Measurements from ENCODE around the gene ADAM33. TPM values are rescaled to one million over a fixed set of nuclear protein-coding genes. Genes with fewer than 3 reads are reported as not detected.
A peak's percentile ranks its signal among the peaks of the same experiment; 100 is the strongest.

Gene ADAM33
- total RNA-seq, 1 experiment from 2014 or later: not detected

DNA sequence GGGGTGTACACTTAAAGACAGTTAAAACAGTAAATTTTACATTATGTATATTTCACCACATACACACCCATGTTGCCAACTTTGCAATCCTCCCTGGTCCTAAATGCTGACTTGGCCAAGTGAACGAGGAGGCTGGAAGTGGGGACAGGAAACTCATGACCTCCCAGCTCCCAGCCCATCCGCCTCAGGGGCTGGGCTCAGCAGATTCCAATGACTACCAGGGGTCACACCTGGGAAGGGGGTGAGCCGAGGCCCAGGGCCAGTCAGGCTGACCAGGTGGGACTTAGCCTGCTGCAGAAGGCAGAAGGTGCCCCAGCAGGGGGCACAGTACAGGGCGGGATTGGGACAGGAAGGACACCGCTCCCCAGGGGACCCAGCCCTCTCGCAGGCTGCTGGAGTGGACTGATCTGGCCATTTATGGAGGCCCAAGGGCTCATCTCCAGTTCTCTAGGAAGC, 28.2 kb upstream of the ADAM33 start:
- Histone ChIP-seq H3K4me2 (no peak overlapping the region), H3K4me3 (no peak overlapping the region), H3K9me3 (ENCODE audit: insufficient read depth, low read depth) (no peaks in the 10 kb centered on the region), H3K79me2 (ENCODE audit: low read depth) (no peaks in the 10 kb centered on the region), H3F3A (ENCODE audit: insufficient read depth, low read depth) (no peaks in the 10 kb centered on the region), H3K27ac (no peak overlapping the region), H3K36me3 (ENCODE audit: low read depth) (no peaks in the 10 kb centered on the region), H4K20me1 (ENCODE audit: insufficient read depth) (no peaks in the 10 kb centered on the region), H3K9me2 (ENCODE audit: insufficient read depth) (no peaks in the 10 kb centered on the region), H3K4me1 (replicated peaks; ENCODE audit: insufficient read depth) (no peaks in the 10 kb centered on the region), H2AFZ (no peak overlapping the region), H3K27me3 (ENCODE audit: insufficient read depth, low read depth) (no peaks in the 10 kb centered on the region)
- TF ChIP-seq EZH2 (IDR thresholded peaks at IDR 0.05; ENCODE audit: low read depth): no peak
- TF ChIP-seq, protein P1, sequence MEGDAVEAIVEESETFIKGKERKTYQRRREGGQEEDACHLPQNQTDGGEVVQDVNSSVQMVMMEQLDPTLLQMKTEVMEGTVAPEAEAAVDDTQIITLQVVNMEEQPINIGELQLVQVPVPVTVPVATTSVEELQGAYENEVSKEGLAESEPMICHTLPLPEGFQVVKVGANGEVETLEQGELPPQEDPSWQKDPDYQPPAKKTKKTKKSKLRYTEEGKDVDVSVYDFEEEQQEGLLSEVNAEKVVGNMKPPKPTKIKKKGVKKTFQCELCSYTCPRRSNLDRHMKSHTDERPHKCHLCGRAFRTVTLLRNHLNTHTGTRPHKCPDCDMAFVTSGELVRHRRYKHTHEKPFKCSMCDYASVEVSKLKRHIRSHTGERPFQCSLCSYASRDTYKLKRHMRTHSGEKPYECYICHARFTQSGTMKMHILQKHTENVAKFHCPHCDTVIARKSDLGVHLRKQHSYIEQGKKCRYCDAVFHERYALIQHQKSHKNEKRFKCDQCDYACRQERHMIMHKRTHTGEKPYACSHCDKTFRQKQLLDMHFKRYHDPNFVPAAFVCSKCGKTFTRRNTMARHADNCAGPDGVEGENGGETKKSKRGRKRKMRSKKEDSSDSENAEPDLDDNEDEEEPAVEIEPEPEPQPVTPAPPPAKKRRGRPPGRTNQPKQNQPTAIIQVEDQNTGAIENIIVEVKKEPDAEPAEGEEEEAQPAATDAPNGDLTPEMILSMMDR (conservative IDR thresholded peaks at IDR 0.05): no peak
- no TSS peak for BruUV-seq (replicated peaks)
- intact Hi-C loops (cut with micrococcal nuclease; ENCODE audit: unreplicated experiment): loop anchor here (1.0 to 10.0 kb wide), 2 partner anchors 34 to 135 kb away; partner anchors contain the start of gene MAVS
- no peak for DNase-seq
- ChIA-PET POLR2A (ENCODE audit: unreplicated experiment) (interaction anchor here (0.7 kb wide), 1 partner anchor 79 kb away, joined by 3 read pairs; no protein-coding TSS in a partner anchor), CTCF (interaction anchor here (0.5 to 2.6 kb wide), 6 partner anchors 9 to 205 kb away, joined by 3 to 14 read pairs (median 4); no protein-coding TSS in a partner anchor)

DNA sequence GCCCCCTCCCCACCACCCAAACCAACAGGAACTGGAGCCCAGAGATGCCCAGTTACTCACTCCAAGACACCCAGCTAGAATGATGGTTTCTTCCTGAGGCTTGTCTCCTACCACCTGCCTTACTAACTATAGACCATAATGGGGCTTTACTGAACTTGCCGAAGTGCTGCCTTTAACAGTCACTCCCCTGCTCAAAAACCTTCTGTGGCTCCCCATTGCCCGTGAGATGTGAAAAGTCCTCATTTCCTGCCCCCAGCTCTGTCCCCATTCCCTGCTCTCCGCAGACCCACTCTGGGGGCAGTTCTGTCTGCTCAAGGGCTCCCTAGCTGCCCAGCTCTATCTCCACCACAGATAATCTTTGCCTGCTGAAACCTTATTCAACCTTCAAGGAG, 25.7 kb upstream of the ADAM33 start:
- no peaks in the 10 kb centered on the region for H3K79me2 ChIP-seq (ENCODE audit: low read depth)
- no peaks in the 10 kb centered on the region for H3K27me3 ChIP-seq (ENCODE audit: insufficient read depth, low read depth)
- CTCF ChIA-PET: interaction anchor here (0.7 kb wide), 1 partner anchor 11 kb away, joined by 7 read pairs; no protein-coding TSS in a partner anchor
- no peaks in the 10 kb centered on the region for H3K4me1 ChIP-seq (replicated peaks; ENCODE audit: insufficient read depth)
- no TSS peak for BruUV-seq (replicated peaks)
- no peak overlapping the region for H3K27ac ChIP-seq
- no peaks in the 10 kb centered on the region for H4K20me1 ChIP-seq (ENCODE audit: insufficient read depth)
- no peaks in the 10 kb centered on the region for H3K9me2 ChIP-seq (ENCODE audit: insufficient read depth)
- H3K4me2 ChIP-seq: no peak overlapping the region
- H3K4me3 ChIP-seq: no peak overlapping the region
- H2AFZ ChIP-seq: no peak overlapping the region
- H3F3A ChIP-seq (ENCODE audit: insufficient read depth, low read depth): no peaks in the 10 kb centered on the region
- POLR2A ChIA-PET (ENCODE audit: unreplicated experiment): interaction anchor here (0.5 to 0.7 kb wide), 2 partner anchors 60 to 73 kb away, joined by 3 read pairs; partner anchors contain the start of gene ADISSP
- TF ChIP-seq, protein P1 (conservative IDR thresholded peaks at IDR 0.05): no peak
- no peak for TF ChIP-seq EZH2 (IDR thresholded peaks at IDR 0.05; ENCODE audit: low read depth)
- H3K36me3 ChIP-seq (ENCODE audit: low read depth): no peaks in the 10 kb centered on the region
- intact Hi-C loops (cut with micrococcal nuclease; ENCODE audit: unreplicated experiment): no loop called here
- no peak for DNase-seq
- no peaks in the 10 kb centered on the region for H3K9me3 ChIP-seq (ENCODE audit: insufficient read depth, low read depth)

DNA sequence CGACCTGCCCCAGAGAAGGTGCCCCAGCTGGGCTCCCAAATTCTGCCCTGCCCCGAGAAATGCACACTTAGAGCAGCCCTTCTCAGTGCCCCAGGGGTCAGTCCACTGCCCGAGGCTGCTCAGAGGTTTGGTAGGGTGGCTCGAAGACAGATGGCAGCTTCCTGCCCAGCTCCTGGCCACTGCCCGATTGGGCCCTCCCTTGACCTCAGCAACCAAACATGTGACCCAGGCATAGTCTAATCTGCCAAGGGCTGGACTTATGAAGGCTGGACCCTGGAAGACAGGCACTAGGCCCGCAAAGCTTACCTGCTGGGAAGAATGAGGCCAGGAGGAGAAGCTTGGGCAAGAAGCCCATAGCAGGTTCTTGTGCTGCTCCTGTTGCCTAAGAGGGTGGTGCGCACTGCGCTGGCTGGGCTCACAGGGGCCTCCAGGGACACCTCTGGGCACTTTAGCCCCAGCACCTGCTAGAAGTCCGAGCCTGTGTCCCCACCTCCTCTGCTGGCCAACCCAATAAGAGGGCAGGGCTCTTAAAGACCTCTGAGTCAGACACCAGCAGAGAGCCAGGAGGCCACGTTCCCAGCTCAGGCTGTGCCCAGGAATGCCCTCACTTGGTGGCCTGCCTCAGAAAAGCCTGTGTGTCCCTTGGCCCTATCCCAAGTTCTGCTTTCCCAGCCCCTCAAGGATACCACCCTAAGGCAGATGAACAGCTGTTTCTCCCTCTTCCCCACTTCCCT, 25.1 kb upstream of the ADAM33 start:
- CTCF ChIA-PET: no interaction called here
- DNase-seq: peak; percentile 44 to 61

More for the DNA sequence above, 25.1 kb upstream of the ADAM33 start:
- Histone ChIP-seq H3K4me3 (no peak overlapping the region), H3K79me2 (ENCODE audit: low read depth) (no peaks in the 10 kb centered on the region), H3K27ac (no peak overlapping the region), H3K4me1 (replicated peaks; ENCODE audit: insufficient read depth) (no peaks in the 10 kb centered on the region), H4K20me1 (ENCODE audit: insufficient read depth) (no peaks in the 10 kb centered on the region), H3K27me3 (ENCODE audit: insufficient read depth, low read depth) (no peaks in the 10 kb centered on the region), H3K9me3 (ENCODE audit: insufficient read depth, low read depth) (no peaks in the 10 kb centered on the region), H3F3A (ENCODE audit: insufficient read depth, low read depth) (no peaks in the 10 kb centered on the region), H3K36me3 (ENCODE audit: low read depth) (no peaks in the 10 kb centered on the region), H3K9me2 (ENCODE audit: insufficient read depth) (no peaks in the 10 kb centered on the region), H2AFZ (no peak overlapping the region), H3K4me2 (no peak overlapping the region)
- intact Hi-C loops (cut with micrococcal nuclease; ENCODE audit: unreplicated experiment): no loop called here
- no TSS peak for BruUV-seq (replicated peaks)
- TF ChIP-seq, protein P1 (conservative IDR thresholded peaks at IDR 0.05): no peak
- no peak for TF ChIP-seq EZH2 (IDR thresholded peaks at IDR 0.05; ENCODE audit: low read depth)
- POLR2A ChIA-PET (ENCODE audit: unreplicated experiment): interaction anchor here (0.5 to 0.7 kb wide), 2 partner anchors 61 to 72 kb away, joined by 3 read pairs; partner anchors contain the start of gene ADISSP
